GM23338 (cell line): Measurements from ENCODE around the gene TTC3.

Experiments
- CREB1 ChIP-seq: fragments of 250-450 bp; sonication (Bioruptor Pico); IDR thresholded peaks from 2 replicates; pipeline ENCODE4 v1.5.0; 2020; ENCODE audit warnings: low read depth, mild to moderate bottlenecking, moderate library complexity
- CTCF ChIP-seq, 2 experiments: fragments of 200-600 bp in 1 of 2; sonication (generic) in 1 of 2; conservative IDR thresholded peaks; 2 replicates each; pipeline versions ENCODE4 v1.5.1 to v1.6.1; 2016 to 2017; ENCODE audit warnings: antibody characterized with exemption in 2 of 2, low read depth in 2 of 2, mild to moderate bottlenecking in 2 of 2, moderate library complexity in 1 of 2
- ETS1 ChIP-seq: IDR thresholded peaks from 2 replicates; pipeline ENCODE4 v1.6.1; 2016; ENCODE audit warnings: antibody characterized with exemption
- EZH2 ChIP-seq: fragments of 200-600 bp; sonication (generic); IDR thresholded peaks from one replicate; pipeline ENCODE4 v1.8.0; 2017; ENCODE audit warnings: antibody characterized with exemption, mild to moderate bottlenecking, low read depth; ENCODE audit not compliant: unreplicated experiment
- EZH2phosphoT487 ChIP-seq: fragments of 200-600 bp; sonication (generic); IDR thresholded peaks from one replicate; pipeline ENCODE4 v1.8.1; 2018; ENCODE audit warnings: antibody characterized with exemption; ENCODE audit not compliant: unreplicated experiment
- JUNB ChIP-seq: IDR thresholded peaks from one replicate; pipeline ENCODE4 v1.6.1; 2016; ENCODE audit warnings: antibody characterized with exemption; ENCODE audit not compliant: unreplicated experiment
- NANOG ChIP-seq: IDR thresholded peaks from 2 replicates; pipeline ENCODE4 v1.6.1; 2016; ENCODE audit warnings: antibody characterized with exemption, borderline replicate concordance
- POLR2AphosphoS5 ChIP-seq: IDR thresholded peaks from 2 replicates; pipeline ENCODE4 v1.6.1; 2016; ENCODE audit warnings: antibody characterized with exemption, low read depth
- REST ChIP-seq: IDR thresholded peaks from one replicate; pipeline ENCODE4 v1.6.1; 2018; ENCODE audit warnings: antibody characterized with exemption; ENCODE audit not compliant: unreplicated experiment

- TF ChIP-seq CTCF (conservative IDR thresholded peaks at IDR 0.05; ENCODE audit: low read depth in 2 of 2) (no peak), REST (no peak), EZH2 (no peak), EZH2phosphoT487 (no peak), POLR2AphosphoS5 (no peak), CREB1 (CRISPR knock-in tag) (no peak), ETS1 (no peak), JUNB (no peak), NANOG (no peak)
Observed at GRCh38 chr21:37237346-37237745, 164.3 kb downstream of the TTC3 start.
